BJ (cell line): ENCODE data around the gene SLC23A2. TPM values are rescaled to one million over a fixed set of nuclear protein-coding genes. Genes with fewer than 3 reads are reported as not detected.

ENCODE experiments used
- CTCF ChIA-PET: fragments of 350-600 bp; formaldehyde crosslinking; extraction: SDS; loops from one replicate; lab custom pipeline; 2021; ENCODE audit warnings: antibody characterized with exemption, inconsistent platforms; lab: Yijun Ruan, JAX
- POLR2A ChIA-PET: fragments of 300-600 bp; sonication (Branson Sonifier 250); formaldehyde crosslinking; extraction: SDS; loops from one replicate; lab custom pipeline; 2021; ENCODE audit warnings: antibody characterized with exemption; lab: Charles Lee
- DNase-seq: peaks from one replicate; pipeline ENCODE4 v3.0.0-alpha.2; 2011; ENCODE audit warnings: low read depth
- H3K27me3 ChIP-seq: 2 replicates; pipeline ENCODE4 v1.6.0; 2011; ENCODE audit warnings: low read length; ENCODE audit not compliant: control insufficient read depth, insufficient read depth
- H3K36me3 ChIP-seq: 2 replicates; pipeline ENCODE4 v1.5.1; 2011; ENCODE audit warnings: low read length; ENCODE audit not compliant: control insufficient read depth, insufficient read depth
- H3K4me3 ChIP-seq: 2 replicates; pipeline ENCODE4 v1.5.1; 2011; ENCODE audit warnings: low read depth, mild to moderate bottlenecking, control low read depth, low read length
- polyA plus RNA-seq: library from polyadenylated mRNA; depleted of rRNA; stranded (reverse); fragments of >200 nt; gene quantifications from 2 replicates; pipeline ENCODE4 v1.2.3, GENCODE V29; 2011
- TF ChIP-seq, protein P1 (sequence below): IDR thresholded peaks from 2 replicates; pipeline ENCODE4 v1.5.1; 2011; ENCODE audit warnings: low read depth, mild to moderate bottlenecking, control low read depth, inconsistent platforms, low read length, moderate library complexity; ENCODE audit not compliant: insufficient read depth

Gene SLC23A2
- polyA plus RNA-seq, 1 experiment: 11.2 TPM

DNA sequence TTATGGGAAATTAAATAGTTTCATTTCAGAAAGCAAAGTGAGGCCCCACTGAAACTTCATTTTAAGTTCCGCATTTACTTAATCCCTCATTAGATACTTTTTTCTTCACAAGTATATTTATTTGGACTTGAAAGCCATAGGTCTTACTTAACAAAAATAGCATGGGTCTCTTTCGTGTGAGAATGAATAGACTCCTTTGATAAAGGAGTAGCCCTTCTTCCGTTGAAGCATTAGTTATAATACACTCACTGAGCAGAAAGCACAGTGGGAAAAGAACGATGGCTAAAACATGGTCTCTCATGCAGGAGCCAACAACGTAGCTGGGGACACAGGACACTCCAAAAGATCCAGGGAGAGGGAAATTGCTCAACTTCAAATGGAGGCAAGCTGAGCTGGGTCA is 130.4 kb downstream of the SLC23A2 start:
- Histone ChIP-seq H3K4me3 (no peak overlapping the region), H3K27me3 (no peaks in the 10 kb centered on the region), H3K36me3 (peaks cover 11% of the 10 kb centered on the region)
- CTCF ChIA-PET: no interaction called here
- DNase-seq: no peak
- TF ChIP-seq, protein P1, sequence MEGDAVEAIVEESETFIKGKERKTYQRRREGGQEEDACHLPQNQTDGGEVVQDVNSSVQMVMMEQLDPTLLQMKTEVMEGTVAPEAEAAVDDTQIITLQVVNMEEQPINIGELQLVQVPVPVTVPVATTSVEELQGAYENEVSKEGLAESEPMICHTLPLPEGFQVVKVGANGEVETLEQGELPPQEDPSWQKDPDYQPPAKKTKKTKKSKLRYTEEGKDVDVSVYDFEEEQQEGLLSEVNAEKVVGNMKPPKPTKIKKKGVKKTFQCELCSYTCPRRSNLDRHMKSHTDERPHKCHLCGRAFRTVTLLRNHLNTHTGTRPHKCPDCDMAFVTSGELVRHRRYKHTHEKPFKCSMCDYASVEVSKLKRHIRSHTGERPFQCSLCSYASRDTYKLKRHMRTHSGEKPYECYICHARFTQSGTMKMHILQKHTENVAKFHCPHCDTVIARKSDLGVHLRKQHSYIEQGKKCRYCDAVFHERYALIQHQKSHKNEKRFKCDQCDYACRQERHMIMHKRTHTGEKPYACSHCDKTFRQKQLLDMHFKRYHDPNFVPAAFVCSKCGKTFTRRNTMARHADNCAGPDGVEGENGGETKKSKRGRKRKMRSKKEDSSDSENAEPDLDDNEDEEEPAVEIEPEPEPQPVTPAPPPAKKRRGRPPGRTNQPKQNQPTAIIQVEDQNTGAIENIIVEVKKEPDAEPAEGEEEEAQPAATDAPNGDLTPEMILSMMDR: no peak
- POLR2A ChIA-PET: no interaction called here

DNA sequence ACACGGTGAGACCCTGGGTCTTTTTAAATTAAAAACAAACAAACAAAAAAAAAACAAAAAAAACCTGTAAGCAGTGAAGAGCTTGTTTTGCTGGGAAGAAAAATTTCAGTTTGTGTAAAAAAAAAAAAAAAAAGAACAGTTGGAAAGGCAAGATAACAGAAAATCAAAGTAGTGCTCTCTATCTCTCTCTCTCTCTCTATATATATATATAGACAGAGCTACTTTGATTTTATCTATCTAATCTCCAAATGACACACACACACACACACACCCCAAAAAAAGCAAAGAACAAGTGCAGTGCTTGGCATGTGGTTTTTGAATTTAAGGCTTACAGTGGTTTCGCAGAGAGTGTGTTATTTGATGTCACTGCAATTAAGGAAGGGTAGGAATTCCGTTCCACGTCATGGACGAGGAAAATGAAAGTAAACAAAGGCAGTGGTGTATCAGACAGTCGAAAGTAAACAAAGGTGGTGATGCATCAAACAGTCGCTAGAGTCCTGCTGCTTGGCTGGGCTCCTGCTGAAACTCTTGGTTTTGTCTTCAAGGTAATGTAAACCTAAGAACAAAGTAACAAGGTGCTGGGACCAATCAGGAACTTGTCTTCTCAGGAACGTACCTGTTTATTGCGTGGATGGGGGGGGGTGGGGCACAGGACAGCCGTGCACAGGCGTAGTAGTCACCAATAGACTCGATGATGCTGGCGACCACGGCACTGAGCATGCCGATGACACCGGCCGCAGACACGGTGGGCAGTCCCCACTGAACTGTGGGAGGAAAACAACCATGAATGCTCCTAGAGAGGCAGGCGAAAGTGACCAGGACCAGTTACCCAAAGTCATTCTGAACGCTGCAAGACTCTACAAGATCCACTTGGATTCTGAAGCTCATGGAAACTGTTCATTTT is 131.8 kb downstream of the SLC23A2 start:
- H3K27me3 ChIP-seq: no peaks in the 10 kb centered on the region
- peaks cover 11% of the 10 kb centered on the region for H3K36me3 ChIP-seq
- DNase-seq: no peak
- CTCF ChIA-PET: no interaction called here
- POLR2A ChIA-PET: no interaction called here
- no peak overlapping the region for H3K4me3 ChIP-seq
- TF ChIP-seq, protein P1: no peak

DNA sequence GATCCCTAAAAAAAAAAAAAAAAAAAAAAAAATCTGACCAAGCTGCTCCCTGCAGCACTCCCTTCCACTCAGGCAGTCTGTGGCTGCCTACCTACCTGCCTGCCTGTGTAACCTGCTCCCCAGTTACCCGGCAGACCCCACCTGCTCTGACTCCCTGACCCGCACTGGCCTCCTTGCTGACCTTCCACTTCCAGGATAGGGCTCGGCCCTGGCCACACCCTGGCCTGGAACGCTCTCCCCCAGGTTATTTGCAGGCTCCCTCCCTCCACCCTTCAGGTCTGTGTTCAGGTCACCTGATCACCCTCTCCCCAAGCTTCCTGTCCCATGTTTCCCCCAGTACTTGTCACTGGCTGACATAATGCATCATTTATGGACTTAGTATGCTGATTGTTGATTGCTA is 134.3 kb downstream of the SLC23A2 start:
- TF ChIP-seq, protein P1: no peak
- Histone ChIP-seq H3K36me3 (peaks cover 14% of the 10 kb centered on the region), H3K27me3 (no peaks in the 10 kb centered on the region), H3K4me3 (no peak overlapping the region)
- no peak for DNase-seq
- ChIA-PET CTCF (no interaction called here), POLR2A (no interaction called here)

DNA sequence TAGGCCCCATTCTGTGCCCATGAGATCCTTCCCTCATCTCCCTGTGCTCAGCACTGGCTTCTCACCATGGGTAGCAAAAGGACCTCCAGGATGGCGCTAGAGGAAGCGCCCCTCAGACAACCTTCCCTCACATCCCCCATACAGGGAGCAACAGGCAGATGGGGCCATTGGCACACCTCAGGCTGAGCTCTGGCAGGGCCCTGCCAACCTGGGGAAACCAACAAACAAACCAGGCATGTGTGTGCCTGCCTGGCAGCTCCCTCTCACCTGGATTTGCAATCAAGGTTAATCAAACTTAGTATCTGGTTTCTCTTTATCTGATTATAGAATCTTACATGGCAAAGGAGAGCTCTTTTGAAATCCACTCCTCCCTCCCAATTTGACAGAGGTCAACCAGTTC is 134.9 kb downstream of the SLC23A2 start:
- Histone ChIP-seq H3K36me3 (peaks cover 14% of the 10 kb centered on the region), H3K4me3 (no peak overlapping the region), H3K27me3 (no peaks in the 10 kb centered on the region)
- no peak for DNase-seq
- ChIA-PET POLR2A (no interaction called here), CTCF (no interaction called here)
- TF ChIP-seq, protein P1: no peak

DNA sequence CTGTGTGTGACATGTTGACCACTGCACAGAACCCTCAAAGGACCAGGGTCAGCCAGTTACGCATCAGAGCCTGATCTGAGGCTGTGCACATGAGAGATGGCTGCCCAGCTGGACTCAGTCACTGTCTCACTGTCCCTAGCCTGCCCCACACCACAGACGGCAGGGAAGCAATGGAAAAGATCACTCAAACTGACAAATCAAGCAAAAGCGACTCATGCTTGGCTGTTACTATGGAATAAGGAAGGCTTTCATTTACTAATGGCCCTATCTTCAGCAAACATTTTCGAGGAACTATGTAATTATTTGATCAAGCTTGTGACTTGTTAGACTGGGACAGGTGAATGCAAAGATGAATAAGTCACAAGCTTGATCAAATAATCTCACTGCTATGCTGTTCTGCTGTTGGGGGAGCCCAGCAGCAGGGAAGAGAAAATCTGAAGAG is 137.0 kb downstream of the SLC23A2 start:
- no peak for DNase-seq
- ChIA-PET CTCF (no interaction called here), POLR2A (no interaction called here)
- Histone ChIP-seq H3K4me3 (no peak overlapping the region), H3K36me3 (peaks cover 10% of the 10 kb centered on the region), H3K27me3 (no peaks in the 10 kb centered on the region)
- TF ChIP-seq, protein P1: no peak
